Measurements from ENCODE around the gene AKAP10.

DNA sequence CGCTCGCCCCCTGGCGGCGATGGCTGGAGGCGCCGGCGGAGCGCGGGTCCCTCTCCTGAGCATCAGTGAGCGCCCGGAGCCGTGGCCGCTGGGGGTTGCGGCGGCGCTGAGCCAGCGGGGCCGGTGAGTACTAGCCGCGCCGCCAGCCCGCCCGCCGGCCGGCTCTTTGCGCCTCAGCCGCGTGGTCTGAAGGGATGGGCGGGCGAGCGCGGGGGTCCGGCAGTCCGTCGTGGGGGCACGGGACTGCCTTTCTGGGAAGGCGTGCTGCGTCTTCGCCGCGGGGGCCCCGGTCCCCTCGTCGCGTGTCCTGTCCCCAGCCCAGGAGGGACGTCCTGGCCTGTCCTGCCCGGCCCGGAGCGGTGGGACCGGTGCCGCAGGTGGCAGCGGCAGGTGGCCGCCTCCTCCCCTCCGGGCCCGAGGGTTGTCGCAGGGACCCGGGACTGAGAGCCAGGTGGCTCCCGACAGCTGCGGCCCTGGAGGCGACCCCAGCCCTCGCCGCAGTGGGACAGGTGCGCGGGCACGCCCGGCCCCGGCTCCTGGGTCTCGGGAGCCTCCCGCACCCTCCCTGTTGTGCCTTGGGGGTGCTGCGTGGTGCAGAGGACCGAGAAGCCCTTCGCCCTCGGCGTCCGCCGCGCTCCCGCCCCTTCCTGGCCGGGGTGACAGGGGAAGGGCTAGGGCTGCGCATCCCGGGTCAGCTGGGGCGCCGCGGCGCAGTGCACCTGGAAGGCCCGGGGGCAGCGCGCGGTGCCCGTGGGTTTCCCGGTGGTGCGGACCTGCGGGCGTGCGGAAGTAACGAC is 31.9 kb upstream of the AKAP10 start, which contains the start of gene SPECC1:
- TF ChIP-seq POLR2AphosphoS5 (IDR thresholded peaks at IDR 0.05) (no peak), EP300 (IDR thresholded peaks at IDR 0.05) (no peak)

Measured in suprapubic skin (tissue), 4 donors.